Thymus (tissue), 11 donors: ENCODE results near the gene SERPINB5. TPM values are rescaled to one million over a fixed set of nuclear protein-coding genes. Genes with fewer than 3 reads are reported as not detected.
"Not testable (repeated sequence)": the region's sequence is repeated elsewhere in the genome, so short reads cannot be mapped to it uniquely, and the experiment has no call there.

Source experiments
- DNase-seq, 9 donors: peaks; one replicate each; pipeline ENCODE4 v3.0.0-alpha.2; 2013; ENCODE audit warnings: low spot score in 9 of 9, low read depth in 6 of 9, missing footprints in 1 of 9
- H3K27ac ChIP-seq, 2 donors: one replicate each; pipeline ENCODE4 v1.5.1; 2013; ENCODE audit warnings: control low read depth in 1 of 2, low read depth in 1 of 2, low read length in 1 of 2, mild to moderate bottlenecking in 1 of 2, moderate library complexity in 1 of 2
- H3K27me3 ChIP-seq, 2 donors: one replicate each; pipeline ENCODE4 v1.5.1; 2013; ENCODE audit warnings: low read length in 1 of 2; ENCODE audit not compliant: control insufficient read depth in 2 of 2, insufficient read depth in 1 of 2
- H3K36me3 ChIP-seq, 2 donors: one replicate each; pipeline ENCODE4 v1.5.1; 2013; ENCODE audit warnings: low read length in 1 of 2, mild to moderate bottlenecking in 1 of 2, moderate library complexity in 1 of 2; ENCODE audit not compliant: control insufficient read depth in 2 of 2, insufficient read depth in 2 of 2
- H3K4me1 ChIP-seq, 2 donors: one replicate each; pipeline ENCODE4 v1.5.1; 2013; ENCODE audit warnings: low read length in 2 of 2; ENCODE audit not compliant: control insufficient read depth in 2 of 2, insufficient read depth in 2 of 2
- H3K4me3 ChIP-seq, 2 donors: one replicate each; pipeline ENCODE4 v1.5.1; 2013; ENCODE audit warnings: low read length in 2 of 2, control low read depth in 1 of 2, mild to moderate bottlenecking in 1 of 2
- H3K9me3 ChIP-seq, 2 donors: one replicate each; pipeline ENCODE4 v1.5.1; 2013; ENCODE audit warnings: low read length in 1 of 2, mild to moderate bottlenecking in 1 of 2; ENCODE audit not compliant: control insufficient read depth in 2 of 2, insufficient read depth in 1 of 2
- WGBS: extraction: QIAGEN DNeasy Blood & Tissue Kit; methylation state at CpG from one replicate; pipeline ENCODE4 v1.1.7; 2013; 5-methylcytosine and 5-hydroxymethylcytosine counted together
- polyA plus RNA-seq: library from polyadenylated mRNA; stranded (reverse); fragments of 200-250 nt; gene quantifications from one replicate; pipeline ENCODE4 v1.2.3, GENCODE V29; 2013
- total RNA-seq: library from RNA; stranded (reverse); fragments of 120-200 nt; gene quantifications from one replicate; pipeline ENCODE4 v1.2.4, GENCODE V29; 2013
- donor health status: healthy.

Gene SERPINB5
- total and polyA plus RNA-seq, 2 donors: 6.1 to 21.9 TPM

DNA sequence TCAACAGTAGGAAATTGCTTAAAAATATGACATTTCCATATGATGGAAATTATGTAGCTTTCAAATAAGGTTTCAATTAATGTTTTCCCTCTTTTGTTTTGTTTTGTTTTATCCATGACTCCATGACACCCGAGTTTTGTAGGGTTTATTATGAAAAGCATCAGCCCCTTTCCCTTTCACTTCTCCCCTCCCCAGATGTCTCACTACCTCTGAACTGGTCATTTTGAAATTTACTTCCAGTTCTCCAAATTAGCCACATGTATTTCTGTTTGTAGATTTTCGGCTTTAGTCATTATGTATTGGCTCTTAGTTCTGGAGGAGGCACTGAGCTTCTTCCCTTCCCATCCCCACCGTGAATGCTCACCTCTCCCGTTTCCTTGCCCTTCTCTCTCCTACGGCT, 35.9 kb upstream of the SERPINB5 start:
- H3K9me3 ChIP-seq: no peaks in the 10 kb centered on the region
- no peak overlapping the region for H3K27ac ChIP-seq
- H3K27me3 ChIP-seq: no peaks in the 10 kb centered on the region
- 91% methylated on average over 5 of the region's 5 CpGs for WGBS
- H3K4me1 ChIP-seq: no peaks in the 10 kb centered on the region
- no peak overlapping the region for H3K4me3 ChIP-seq
- peak in 1 of 9 donors; percentile 13 for DNase-seq
- H3K36me3 ChIP-seq: no peaks in the 10 kb centered on the region

DNA sequence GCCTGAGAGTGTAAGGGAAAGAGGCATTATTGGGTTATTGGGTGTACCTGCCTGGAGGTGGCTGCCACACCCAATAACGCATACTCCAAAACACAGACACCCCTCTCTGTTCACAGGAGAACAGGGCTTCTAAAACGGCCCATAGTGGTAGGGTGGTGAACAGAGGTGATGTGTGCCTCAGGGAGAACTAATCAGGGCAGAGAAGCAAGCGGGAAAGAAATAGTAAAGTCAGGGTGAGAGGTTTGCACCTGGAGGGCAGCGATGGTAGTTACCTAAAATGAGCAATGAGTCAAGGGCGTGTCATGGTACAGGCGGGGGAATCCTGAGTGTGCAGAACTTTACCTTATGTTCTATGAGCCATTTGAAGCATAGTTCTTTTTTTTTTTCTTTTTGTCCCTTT, 32.9 kb upstream of the SERPINB5 start:
- no peak overlapping the region for H3K27ac ChIP-seq
- H3K36me3 ChIP-seq: no peaks in the 10 kb centered on the region
- H3K9me3 ChIP-seq: no peaks in the 10 kb centered on the region
- no peak for DNase-seq
- H3K27me3 ChIP-seq: no peaks in the 10 kb centered on the region
- H3K4me1 ChIP-seq: no peaks in the 10 kb centered on the region
- H3K4me3 ChIP-seq: no peak overlapping the region
- WGBS: 99% methylated on average over 6 of the region's 6 CpGs

DNA sequence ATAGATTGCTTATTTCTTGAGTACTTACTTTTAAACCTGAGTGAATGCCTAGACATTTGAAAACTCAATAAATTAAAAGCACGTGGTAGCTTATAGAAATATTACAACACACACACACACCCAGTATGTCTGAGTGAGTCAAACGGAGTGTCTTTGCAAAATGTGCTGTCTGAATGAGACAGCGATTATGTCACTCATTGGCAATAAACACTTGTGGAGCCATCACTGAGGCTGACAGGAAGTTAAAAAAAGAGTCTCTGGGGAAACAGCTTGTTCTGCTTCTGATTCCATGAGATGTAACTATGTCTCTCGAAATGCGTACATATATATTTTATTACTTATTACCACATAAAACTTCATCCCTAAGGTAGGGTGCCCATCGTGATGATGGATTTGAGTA, 32.2 kb upstream of the SERPINB5 start:
- no peaks in the 10 kb centered on the region for H3K9me3 ChIP-seq
- WGBS: 78% methylated on average over 6 of the region's 6 CpGs
- no peak overlapping the region for H3K27ac ChIP-seq
- no peaks in the 10 kb centered on the region for H3K36me3 ChIP-seq
- DNase-seq: no peak
- H3K27me3 ChIP-seq: no peaks in the 10 kb centered on the region
- H3K4me1 ChIP-seq: no peaks in the 10 kb centered on the region
- H3K4me3 ChIP-seq: no peak overlapping the region

DNA sequence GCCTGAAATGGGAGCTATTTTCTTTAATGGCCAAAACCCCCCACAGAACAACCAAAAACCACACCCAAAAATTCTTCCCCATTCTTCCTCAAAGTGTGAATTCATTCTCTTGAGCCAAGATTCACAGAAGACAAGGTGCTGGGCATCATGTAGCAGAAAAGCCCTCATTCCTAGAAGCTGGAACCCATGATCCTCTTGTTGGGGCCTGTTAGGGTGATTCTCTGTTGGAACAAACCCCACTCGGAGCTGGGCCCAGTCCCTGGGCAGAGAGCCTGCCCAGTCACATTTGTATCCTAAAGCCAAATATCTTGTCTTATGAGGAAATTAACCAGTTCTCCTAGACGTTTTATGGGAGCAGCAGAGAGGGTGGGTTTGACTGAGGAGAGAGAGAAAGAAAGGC, 31.7 kb upstream of the SERPINB5 start:
- no peak overlapping the region for H3K27ac ChIP-seq
- no peaks in the 10 kb centered on the region for H3K9me3 ChIP-seq
- no peak for DNase-seq
- H3K27me3 ChIP-seq: no peaks in the 10 kb centered on the region
- H3K4me1 ChIP-seq: no peaks in the 10 kb centered on the region
- no peak overlapping the region for H3K4me3 ChIP-seq
- 89% methylated on average over 2 of the region's 2 CpGs for whole genome bisulfite sequencing
- H3K36me3 ChIP-seq: no peaks in the 10 kb centered on the region

DNA sequence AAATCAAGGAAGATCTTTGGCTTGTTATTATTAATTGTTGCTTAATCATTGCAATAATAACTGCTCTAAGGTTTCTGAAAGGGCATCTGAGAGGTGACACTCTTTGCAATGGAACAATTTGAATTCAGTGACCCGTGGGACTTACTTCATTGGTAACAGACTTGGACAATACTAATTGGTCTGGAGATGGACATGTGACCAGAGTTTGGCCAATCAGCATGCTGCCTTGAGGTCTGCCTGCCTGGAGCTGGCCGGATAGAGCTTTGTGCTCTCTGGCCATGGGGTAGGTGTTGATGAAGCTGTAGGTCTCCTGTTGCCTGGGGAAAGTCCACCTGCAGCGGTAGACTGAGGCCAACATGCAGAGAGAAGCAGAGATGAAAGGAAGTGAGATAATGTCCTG, 30.5 kb upstream of the SERPINB5 start:
- 97% methylated on average over 3 of the region's 3 CpGs for WGBS
- Histone ChIP-seq H3K9me3 (no peaks in the 10 kb centered on the region), H3K4me3 (no peak overlapping the region), H3K27ac (no peak overlapping the region), H3K4me1 (no peaks in the 10 kb centered on the region), H3K36me3 (no peaks in the 10 kb centered on the region), H3K27me3 (no peaks in the 10 kb centered on the region)
- DNase-seq: no peak

DNA sequence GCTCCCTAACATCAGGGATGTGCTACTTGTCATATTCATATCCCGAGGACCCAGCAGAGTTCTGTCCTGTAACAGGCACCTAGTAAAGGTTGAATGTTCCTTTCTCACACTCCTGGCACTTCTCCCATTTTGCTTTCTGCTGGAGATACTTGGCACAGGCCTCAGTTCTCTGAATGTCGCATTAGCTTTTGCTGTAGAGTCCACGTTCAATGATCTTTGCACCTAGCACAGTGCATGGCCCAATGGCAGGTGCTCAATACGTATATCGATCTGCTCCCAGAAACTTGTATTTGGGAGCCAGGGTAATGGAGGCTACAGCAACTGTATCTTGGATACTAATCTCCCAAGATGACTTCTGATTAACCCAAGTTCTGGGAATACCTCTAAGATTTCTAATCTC, 29.7 kb upstream of the SERPINB5 start:
- 98% methylated on average over 5 of the region's 5 CpGs for WGBS
- Histone ChIP-seq H3K27ac (no peak overlapping the region), H3K4me1 (no peaks in the 10 kb centered on the region)

DNA sequence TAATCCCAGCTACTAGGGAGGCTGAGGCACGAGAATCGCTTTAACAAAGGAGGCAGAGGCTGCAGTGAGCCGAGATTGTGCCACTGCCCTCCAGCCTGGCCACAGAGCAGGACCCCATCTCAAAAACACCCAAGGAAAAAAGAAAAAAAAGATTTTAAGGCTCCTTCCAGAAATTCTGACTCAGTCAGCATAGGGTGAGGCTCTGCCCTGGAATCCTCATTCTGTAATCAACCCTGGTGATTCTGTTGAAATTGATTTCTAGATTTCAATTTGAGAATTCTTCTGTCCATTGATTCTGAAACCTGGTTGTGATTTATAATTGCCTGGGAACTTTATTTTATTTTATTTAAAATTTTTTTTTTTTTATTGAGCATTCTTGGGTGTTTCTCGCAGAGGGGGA, 27.3 kb upstream of the SERPINB5 start:
- no peak for DNase-seq
- Histone ChIP-seq H3K27ac (no peak overlapping the region), H3K9me3 (no peaks in the 10 kb centered on the region), H3K4me1 (no peaks in the 10 kb centered on the region), H3K4me3 (no peak overlapping the region), H3K27me3 (no peaks in the 10 kb centered on the region), H3K36me3 (no peaks in the 10 kb centered on the region)
- 96% methylated on average over 4 of the region's 4 CpGs for WGBS

More for the DNA sequence above, 29.7 kb upstream of the SERPINB5 start:
- Histone ChIP-seq H3K36me3 (no peaks in the 10 kb centered on the region), H3K27me3 (no peaks in the 10 kb centered on the region), H3K4me3 (no peak overlapping the region), H3K9me3 (no peaks in the 10 kb centered on the region)
- no peak for DNase-seq

DNA sequence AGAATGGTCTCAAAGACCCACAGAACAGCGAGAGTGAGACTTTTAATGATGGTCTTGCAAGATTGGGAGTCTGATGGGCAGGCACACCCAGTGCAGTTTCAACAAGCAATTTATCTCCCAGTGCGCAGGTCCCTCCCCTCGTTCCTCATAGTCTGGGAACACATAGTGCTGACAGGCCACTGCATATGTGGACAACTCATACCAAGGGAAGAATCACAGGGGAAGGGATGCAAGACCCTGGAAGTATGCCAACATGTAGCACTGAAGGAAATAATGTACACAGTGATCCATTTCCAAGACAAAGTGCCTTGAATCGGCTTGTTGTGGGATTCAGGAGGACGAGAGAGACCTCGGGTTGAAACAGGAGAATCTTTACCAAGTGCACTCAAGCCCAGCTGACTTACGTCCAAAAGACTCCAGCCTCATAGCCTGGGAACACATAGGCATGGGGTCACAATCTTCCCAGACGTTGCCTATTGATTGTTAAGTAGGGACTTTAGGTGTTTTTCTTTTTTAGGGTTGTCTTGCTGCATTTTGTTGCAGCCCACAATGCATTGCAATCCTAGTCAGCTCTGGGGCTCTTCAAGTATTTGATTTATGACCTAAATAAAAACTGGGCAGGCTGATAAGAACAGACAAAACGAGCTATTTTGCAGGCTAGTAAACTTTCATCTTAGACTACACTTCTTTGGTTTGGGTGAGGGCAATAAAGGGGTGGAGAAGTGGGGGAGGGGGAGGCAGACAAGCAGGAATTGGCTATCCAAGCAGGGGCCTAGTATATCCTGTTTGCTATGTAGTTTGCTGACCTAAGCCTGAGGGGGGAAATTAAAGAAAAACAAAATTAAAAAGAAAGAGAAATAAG, 24.7 kb upstream of the SERPINB5 start:
- 87% methylated on average over 9 of the region's 9 CpGs for WGBS
- Histone ChIP-seq H3K27me3 (no peaks in the 10 kb centered on the region), H3K4me3 (no peak overlapping the region), H3K36me3 (no peaks in the 10 kb centered on the region), H3K27ac (no peak overlapping the region), H3K4me1 (no peaks in the 10 kb centered on the region), H3K9me3 (no peaks in the 10 kb centered on the region)
- DNase-seq: no peak

DNA sequence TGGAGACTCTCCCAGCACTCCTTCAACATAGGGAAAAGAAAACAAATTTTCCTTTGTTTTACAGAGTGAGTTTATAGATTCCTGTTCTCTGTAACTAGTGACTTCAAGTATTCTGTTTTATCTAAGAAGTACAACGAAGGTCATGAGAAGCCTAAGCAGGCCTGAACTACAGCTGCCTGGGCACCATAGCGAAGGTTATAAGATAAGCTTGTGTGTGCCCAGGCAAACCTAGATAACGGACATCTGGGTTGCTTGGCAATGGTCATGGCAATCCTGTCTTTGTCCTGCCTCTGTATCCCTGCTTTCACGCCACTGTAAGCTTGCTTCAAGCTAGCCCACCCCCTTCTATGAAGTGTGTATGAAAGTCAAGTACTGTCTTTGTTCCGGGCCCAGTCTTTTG, 24.0 kb upstream of the SERPINB5 start:
- DNase-seq, H3K27ac ChIP-seq, H3K4me1 ChIP-seq, H3K9me3 ChIP-seq, H3K4me3 ChIP-seq, H3K36me3 ChIP-seq, H3K27me3 ChIP-seq: not testable (repeated sequence)
- 97% methylated on average over 5 of the region's 5 CpGs for WGBS
